Activated B cell treated with CpG ODN at 0.5 μM for 24 hours (primary cell): Measurements from ENCODE around the gene NQO1. TPM values are rescaled to one million over a fixed set of nuclear protein-coding genes. Genes with fewer than 3 reads are reported as not detected.

Experiments used
- ATAC-seq: fragments of 200-7000 bp; cut with Tn5 transposase; one replicate; pipeline ENCODE4 v1.10.0; 2021; ENCODE audit warnings: low read depth, mild to moderate bottlenecking, moderate library complexity
- CTCF ChIA-PET: fragments of 350-600 bp; sonication (Branson Sonifier 250); formaldehyde crosslinking; loops from one replicate; lab custom pipeline; 2021; ENCODE audit warnings: antibody characterized with exemption; lab: Charles Lee
- POLR2A ChIA-PET: fragments of 350-600 bp; sonication (Branson Sonifier 250); formaldehyde crosslinking; loops from one replicate; lab custom pipeline; 2021; ENCODE audit warnings: antibody characterized with exemption; lab: Charles Lee
- DNase-seq: peaks from one replicate; pipeline ENCODE4 v3.0.0; 2022
- H3K27ac Mint-ChIP-seq: one replicate; pipeline ENCODE4 v1.8.0; 2020; ENCODE audit warnings: mixed read lengths
- H3K27me3 Mint-ChIP-seq: one replicate; pipeline ENCODE4 v1.8.0; 2021; ENCODE audit warnings: mixed read lengths
- H3K36me3 Mint-ChIP-seq: one replicate; pipeline ENCODE4 v1.8.0; 2021; ENCODE audit warnings: low read depth, mixed read lengths
- H3K4me1 Mint-ChIP-seq: one replicate; pipeline ENCODE4 v1.8.0; 2021; ENCODE audit warnings: mixed read lengths
- H3K4me3 Mint-ChIP-seq: one replicate; pipeline ENCODE4 v1.8.0; 2020; ENCODE audit warnings: mild to moderate bottlenecking, mixed read lengths
- H3K9me3 Mint-ChIP-seq: one replicate; pipeline ENCODE4 v1.8.0; 2020; ENCODE audit warnings: mixed read lengths
- CTCF ChIP-seq: fragments of 200-600 bp; IDR thresholded peaks from one replicate; pipeline ENCODE4 v1.8.0; 2022; ENCODE audit warnings: antibody characterized with exemption, mild to moderate bottlenecking
- intact Hi-C: fragments of 100-400 bp; cut with micrococcal nuclease; formaldehyde crosslinking; loops from one replicate; pipeline ENCODE4 v1.15.1; 2024
- total RNA-seq: library from RNA; stranded (reverse); gene quantifications from 2 replicates; pipeline ENCODE4 v1.2.3, GENCODE V29; 2022

Gene NQO1
- total RNA-seq, 1 donor from 2014 or later = 5.5 TPM

GRCh38 chr16:69727916-69728270, 1.5 kb upstream of the NQO1 start:
- DNase-seq = no peak
- Mint-ChIP-seq H3K9me3 (no peaks in the 10 kb centered on the region), H3K36me3 (no peaks in the 10 kb centered on the region), H3K27ac (no peak overlapping the region), H3K27me3 (no peaks in the 10 kb centered on the region), H3K4me3 (peak overlapping the region; percentile 44), H3K4me1 (peaks cover 24% of the 10 kb centered on the region)
- POLR2A ChIA-PET = interaction anchor here (0.7 to 2.6 kb wide), 3 partner anchors 26 to 308 kb away, joined by 6 to 38 read pairs (median 8); partner anchors contain the start of gene NOB1
- no peak for TF ChIP-seq CTCF
- intact Hi-C loops = loop anchor here (10.0 kb wide), 1 partner anchor 543 kb away; the partner anchor contains the start of gene SNTB2
- CTCF ChIA-PET = interaction anchor here (1.7 kb wide), 1 partner anchor 19 kb away, joined by 5 read pairs; no protein-coding TSS in a partner anchor
- no peak for ATAC-seq

GRCh38 chr16:69725480-69726312, 664 bp downstream of the NQO1 start:
- ChIA-PET CTCF (interaction anchor here (0.7 to 2.3 kb wide), 3 partner anchors 16 to 329 kb away, joined by 3 to 12 read pairs (median 8); partner anchors contain the start of gene NOB1), POLR2A (interaction anchor here (0.5 to 2.6 kb wide), 9 partner anchors 8 to 408 kb away, joined by 3 to 38 read pairs (median 5); partner anchors contain the start of gene NOB1)
- Mint-ChIP-seq H3K4me3 (peak overlapping the region; percentile 95), H3K4me1 (peaks cover 29% of the 10 kb centered on the region), H3K9me3 (no peaks in the 10 kb centered on the region), H3K27me3 (no peaks in the 10 kb centered on the region), H3K27ac (peak overlapping the region; percentile 94), H3K36me3 (no peaks in the 10 kb centered on the region)
- ATAC-seq = no peak
- TF ChIP-seq CTCF = no peak
- no peak for DNase-seq
- intact Hi-C loops = loop anchor here (1.0 to 10.0 kb wide), 2 partner anchors 30 to 541 kb away; partner anchors contain the start of gene SNTB2

GRCh38 chr16:69724981-69725479, 1.3 kb downstream of the NQO1 start:
- ChIA-PET POLR2A (interaction anchor here (0.6 to 2.6 kb wide), 4 partner anchors 18 to 38 kb away, joined by 3 to 9 read pairs (median 6); partner anchors contain the start of gene NOB1), CTCF (interaction anchor here (1.9 to 2.3 kb wide), 2 partner anchors 16 to 29 kb away, joined by 8 to 12 read pairs; partner anchors contain the start of gene NOB1)
- Mint-ChIP-seq H3K4me1 (peaks cover 29% of the 10 kb centered on the region), H3K27me3 (no peaks in the 10 kb centered on the region), H3K9me3 (no peaks in the 10 kb centered on the region), H3K27ac (no peak overlapping the region), H3K36me3 (no peaks in the 10 kb centered on the region), H3K4me3 (no peak overlapping the region)
- intact Hi-C loops = loop anchor here (10.0 kb wide), 1 partner anchor 540 kb away; the partner anchor contains the start of gene SNTB2
- no peak for TF ChIP-seq CTCF
- ATAC-seq (no peak), DNase-seq (no peak)

GRCh38 chr16:69724414-69724873, 1.9 kb downstream of the NQO1 start:
- DNase-seq = no peak
- H3K36me3 Mint-ChIP-seq = no peaks in the 10 kb centered on the region
- no peaks in the 10 kb centered on the region for H3K27me3 Mint-ChIP-seq
- ChIA-PET CTCF (interaction anchor here (1.7 kb wide), 1 partner anchor 30 kb away, joined by 4 read pairs; the partner anchor contains the start of gene NOB1), POLR2A (interaction anchor here (0.8 to 2.3 kb wide), 2 partner anchors 30 to 34 kb away, joined by 3 to 9 read pairs; partner anchors contain the start of gene NOB1)
- H3K9me3 Mint-ChIP-seq = no peaks in the 10 kb centered on the region
- no peak for ATAC-seq
- intact Hi-C loops = loop anchor here (10.0 kb wide), 1 partner anchor 540 kb away; the partner anchor contains the start of gene SNTB2
- no peak overlapping the region for H3K27ac Mint-ChIP-seq
- peaks cover 29% of the 10 kb centered on the region for H3K4me1 Mint-ChIP-seq
- no peak overlapping the region for H3K4me3 Mint-ChIP-seq
- TF ChIP-seq CTCF = no peak
